K562 (cell line): ENCODE results near the gene DGCR2. TPM values are rescaled to one million over a fixed set of nuclear protein-coding genes. Genes with fewer than 3 reads are reported as not detected.
A peak's percentile ranks its signal among the peaks of the same experiment; 100 is the strongest.
"Not testable (repeated sequence)": the region's sequence is repeated elsewhere in the genome, so short reads cannot be mapped to it uniquely, and the experiment has no call there.

ENCODE experiments used
- ATAC-seq: fragments of 200-7000 bp; cut with Tn5 transposase; 3 replicates; pipeline ENCODE4 v1.9.1; 2020; ENCODE audit warnings: moderate library complexity
- BruUV-seq: library from RNA; stranded (reverse); fragments of 400-500 nt; replicated peaks from 2 replicates; lab custom pipeline; 2021; lab: Mats Ljungman, UMichigan
- CTCF ChIA-PET: fragments of 300-600 bp; formaldehyde crosslinking; extraction: SDS; loops from one replicate; lab custom pipeline; 2021; ENCODE audit warnings: low intra/inter-chr PET ratio; lab: Yijun Ruan, JAX
- POLR2A ChIA-PET: fragments of 300-600, 350-650 bp; sonication (Branson Sonifier 250); formaldehyde crosslinking; extraction: SDS; loops from one replicate; lab custom pipeline; 2021; ENCODE audit warnings: antibody characterized with exemption, inconsistent platforms; lab: Yijun Ruan, JAX
- DNase-seq, 4 experiments: peaks; one replicate each; pipeline versions ENCODE4 v3.0.0 to v3.0.0-alpha.2; 2011 to 2018; ENCODE audit warnings: low spot score in 3 of 4, mixed read lengths in 3 of 4; ENCODE audit errors: extremely low read depth in 1 of 4
- FAIRE-seq: peaks from 2 replicates; lab custom pipeline; 2011; peaks lifted over from hg19 to GRCh38; lab: Jason Lieb, UNC
- H2AFZ ChIP-seq: 2 replicates; pipeline ENCODE4 v1.6.0; 2011; ENCODE audit warnings: low read depth, low read length, control low read depth, inconsistent platforms
- H3K27ac ChIP-seq: fragments of 200-600 bp; 3 replicates; pipeline ENCODE4 v1.8.0; 2011; ENCODE audit warnings: low read depth, mild to moderate bottlenecking, control low read depth, inconsistent platforms, low read length, moderate library complexity, mixed read lengths; ENCODE audit errors: extremely low read depth
- H3K27me3 ChIP-seq, 2 experiments: fragments of 300-600 bp in 1 of 2; 2 replicates in 1 of 2; 3 replicates in 1 of 2; pipeline versions ENCODE4 v1.6.0 to v1.8.0; 2011; ENCODE audit warnings: inconsistent platforms in 2 of 2, low read length in 2 of 2, mild to moderate bottlenecking in 1 of 2, mixed read lengths in 1 of 2, moderate library complexity in 1 of 2; ENCODE audit not compliant: control insufficient read depth in 2 of 2, insufficient read depth in 2 of 2
- H3K36me3 ChIP-seq: fragments of 300-600 bp; 3 replicates; pipeline ENCODE4 v1.8.0; 2011; ENCODE audit warnings: mild to moderate bottlenecking, low read length, inconsistent platforms; ENCODE audit not compliant: control insufficient read depth, insufficient read depth
- H3K4me1 ChIP-seq, 2 experiments: fragments of 200-600 bp in 1 of 2; replicated peaks in 1 of 2; 2 replicates in 1 of 2; 3 replicates in 1 of 2; pipeline versions ENCODE4 v1.5.1 to v1.8.0; 2011; ENCODE audit warnings: inconsistent platforms in 2 of 2, low read length in 2 of 2, mild to moderate bottlenecking in 1 of 2, mixed read lengths in 1 of 2, moderate library complexity in 1 of 2; ENCODE audit not compliant: control insufficient read depth in 2 of 2, insufficient read depth in 2 of 2
- H3K4me2 ChIP-seq: 2 replicates; pipeline ENCODE4 v1.6.1; 2011; ENCODE audit warnings: low read length, control low read depth, inconsistent platforms, mixed read lengths; ENCODE audit not compliant: insufficient read depth
- H3K4me3 ChIP-seq: fragments of 200-600 bp; sonication (generic), shearing (Covaris generic); 2 replicates; pipeline ENCODE4 v1.5.1; 2016; ENCODE audit warnings: control low read depth, inconsistent platforms
- H3K79me2 ChIP-seq: fragments of 200-600 bp; 3 replicates; pipeline ENCODE4 v1.8.0; 2011; ENCODE audit warnings: low read length, inconsistent platforms; ENCODE audit not compliant: control insufficient read depth, insufficient read depth
- H3K9ac ChIP-seq, 2 experiments: 2 replicates each; pipeline versions ENCODE4 v1.6.0 to v1.6.1; 2011; ENCODE audit warnings: low read depth in 2 of 2, low read length in 2 of 2, control low read depth in 1 of 2, inconsistent platforms in 1 of 2, mild to moderate bottlenecking in 1 of 2, mixed read lengths in 1 of 2; ENCODE audit not compliant: insufficient read depth in 1 of 2
- H3K9me1 ChIP-seq: one replicate; pipeline ENCODE4 v1.6.0; 2011; ENCODE audit warnings: inconsistent platforms, mild to moderate bottlenecking, low read length, moderate library complexity; ENCODE audit not compliant: control insufficient read depth, insufficient read depth
- H3K9me3 ChIP-seq: replicated peaks from 2 replicates; pipeline ENCODE4 v1.5.1; 2011; ENCODE audit warnings: low read depth, low read length, inconsistent platforms; ENCODE audit not compliant: control insufficient read depth, insufficient read depth
- H4K20me1 ChIP-seq: replicated peaks from 2 replicates; pipeline ENCODE4 v1.6.1; 2011; ENCODE audit warnings: low read length, inconsistent platforms, mixed read lengths; ENCODE audit not compliant: control insufficient read depth, insufficient read depth
- ZBTB33 ChIP-seq: sonication (generic); formaldehyde crosslinking; IDR thresholded peaks from 2 replicates; pipeline ENCODE4 v1.8.1; 2023; ENCODE audit warnings: mild to moderate bottlenecking, missing genetic modification reagents
- ZC3H4 ChIP-seq: sonication (generic); formaldehyde crosslinking; IDR thresholded peaks from 2 replicates; pipeline ENCODE4 v1.9.0; 2021; ENCODE audit warnings: missing genetic modification reagents, borderline replicate concordance
- WGBS: fragments of 100-300 bp; shearing (Covaris generic); methylation state at CpG from one replicate; pipeline ENCODE4 v1.1.6; 2016; ENCODE audit warnings: low coverage, mixed read lengths; ENCODE audit not compliant: insufficient coverage; ENCODE audit errors: missing lambda C conversion rate; 5-methylcytosine and 5-hydroxymethylcytosine counted together
- in situ Hi-C: fragments of 300-500 bp; cut with MboI; formaldehyde crosslinking; loops from 4 replicates; pipeline ENCODE4 v1.15.0; 2018; ENCODE audit warnings: inconsistent platforms, mixed read lengths
- intact Hi-C: fragments of 100-400 bp; cut with micrococcal nuclease; formaldehyde crosslinking; loops from 2 replicates; pipeline ENCODE4 v1.14.2; 2022
- polyA plus RNA-seq, 8 experiments: library from polyadenylated mRNA; depleted of rRNA in 4 of 8; stranded (reverse) in 5 of 8; unstranded in 3 of 8; fragments of >200 nt; fragmentation: Nextera tagmentation in 2 of 8; fragmentation: Illumina TruSeq in 1 of 8; extraction: Ambion mirVana in 2 of 8; extraction: Trizol in 1 of 8; gene quantifications; 2 replicates each; pipeline versions ENCODE4 v1.2.1 to v1.2.3, GENCODE V29; 2011 to 2014; ENCODE audit warnings: inconsistent platforms in 1 of 8, missing spikeins in 1 of 8
- total RNA-seq, 7 experiments: library from RNA; depleted of rRNA in 6 of 7; stranded (reverse); fragments of >200 nt in 6 of 7; fragmentation: Illumina TruSeq in 2 of 7; extraction: Trizol in 2 of 7; gene quantifications; 2 replicates each; pipeline versions ENCODE4 v1.2.1 to v1.2.3, GENCODE V29; 2011 to 2021; ENCODE audit warnings: low replicate concordance in 1 of 7

The DGCR2 gene
- total and polyA plus RNA-seq, 9 of the 15 experiments (the other 6 are each of a cell fraction or from before 2014, with no cell fraction given): 0.69 to 101 (median 56.4) TPM

GRCh38 chr22:19029113-19030103, 92.8 kb downstream of the DGCR2 start:
- not testable (repeated sequence) for H3K79me2 ChIP-seq
- 0 out of 2 replicates have a peak, but pooled peaks have one; percentile 50 for TF ChIP-seq ZC3H4 (CRISPR knock-in tag)
- TF ChIP-seq ZBTB33: peak; percentile 67
- TF ChIP-seq, all 486 proteins: peak for 2; not testable (repeated sequence) for 484
- POLR2A ChIA-PET: interaction anchor here (0.6 to 0.7 kb wide), 2 partner anchors 9 to 28 kb away, joined by 3 read pairs; no protein-coding TSS in a partner anchor
- in situ Hi-C loops (loop anchor here (5.0 kb wide), 1 partner anchor 392 kb away; no protein-coding TSS in a partner anchor), intact Hi-C loops (loop anchor here (10.0 kb wide), 1 partner anchor 265 kb away; the partner anchor contains the start of gene CLTCL1)
- H3K4me3 ChIP-seq, H3K9ac ChIP-seq, CTCF ChIA-PET, FAIRE-seq, ATAC-seq, H3K36me3 ChIP-seq, H3K9me1 ChIP-seq, H2AFZ ChIP-seq, H3K9me3 ChIP-seq, BruUV-seq, H3K4me2 ChIP-seq, H3K27ac ChIP-seq: not testable (repeated sequence)
- DNase-seq: peak in 3 of 4 experiments; percentile 23 to 30 (median 25)
- WGBS: 23% methylated on average over 67 of the region's 125 CpGs
- Histone ChIP-seq H4K20me1 (peaks cover 14% of the 10 kb centered on the region), H3K27me3 (peaks cover 32 to 66% of the 10 kb centered on the region in 2 experiments; a peak in 4 of 5 replicates), H3K4me1 (peaks cover 0 to 19% of the 10 kb centered on the region in 2 experiments; a peak in 2 of 5 replicates)

- peak; percentile 3 for ATAC-seq
- Histone ChIP-seq H4K20me1 (peaks cover 14% of the 10 kb centered on the region), H3K4me1 (peaks cover 0 to 18% of the 10 kb centered on the region in 2 experiments; a peak in 2 of 5 replicates), H3K27me3 (peaks cover 32 to 61% of the 10 kb centered on the region in 2 experiments; a peak in 4 of 5 replicates)
- H3K4me2 ChIP-seq, H3K79me2 ChIP-seq, BruUV-seq, H3K9me1 ChIP-seq, H3K4me3 ChIP-seq, H3K27ac ChIP-seq, FAIRE-seq, H3K9ac ChIP-seq, intact Hi-C loops, H2AFZ ChIP-seq, H3K9me3 ChIP-seq, in situ Hi-C loops, H3K36me3 ChIP-seq, CTCF ChIA-PET: not testable (repeated sequence)
- POLR2A ChIA-PET: interaction anchor here (0.7 kb wide), 1 partner anchor 1426 kb away, joined by 3 read pairs; no protein-coding TSS in a partner anchor
- DNase-seq: peak in 1 of 4 experiments; percentile 19
- WGBS: under 1% methylated on average over 4 of the region's 5 CpGs
These were observed 94.2 kb downstream of the DGCR2 start for GRCh38 chr22:19028060-19028455.
